NB4 (cell line): Measurements from ENCODE around the gene C1orf50.

Experiments used
- CTCF ChIP-seq: IDR thresholded peaks from one replicate; pipeline ENCODE4 v1.5.1; 2012; ENCODE audit warnings: low read depth, low read length
- POLR2A ChIP-seq: IDR thresholded peaks from 2 replicates; pipeline ENCODE4 v1.6.1; 2011; ENCODE audit warnings: mild to moderate bottlenecking; ENCODE audit not compliant: insufficient read length; ENCODE audit errors: extremely low read depth

- TF ChIP-seq CTCF, result no peak
- TF ChIP-seq POLR2A, result no peak
These were observed 26.0 kb upstream of the C1orf50 start for GRCh38 chr1:42740851-42741580.
